Fibroblast of villous mesenchyme (primary cell): ENCODE results near the gene PCSK1. TPM values are rescaled to one million over a fixed set of nuclear protein-coding genes. Genes with fewer than 3 reads are reported as not detected.

Source experiments
- DNase-seq: peaks from one replicate; pipeline ENCODE4 v3.0.0-alpha.2; 2010; ENCODE audit warnings: low read depth
- H3K4me3 ChIP-seq: 2 replicates; pipeline ENCODE4 v1.5.1; 2011; ENCODE audit warnings: low read depth, mild to moderate bottlenecking, low read length
- total RNA-seq: library from RNA; depleted of rRNA; stranded (reverse); fragments of >200 nt; gene quantifications from 2 replicates; pipeline ENCODE4 v1.2.3, GENCODE V29; 2012
- TF ChIP-seq, protein P1 (sequence below): IDR thresholded peaks from 2 replicates; pipeline ENCODE4 v1.5.1; 2012; ENCODE audit warnings: low read depth, mild to moderate bottlenecking, low read length; ENCODE audit not compliant: insufficient read depth

Gene PCSK1
- total RNA-seq, 1 donor = under 0.01 TPM

DNA sequence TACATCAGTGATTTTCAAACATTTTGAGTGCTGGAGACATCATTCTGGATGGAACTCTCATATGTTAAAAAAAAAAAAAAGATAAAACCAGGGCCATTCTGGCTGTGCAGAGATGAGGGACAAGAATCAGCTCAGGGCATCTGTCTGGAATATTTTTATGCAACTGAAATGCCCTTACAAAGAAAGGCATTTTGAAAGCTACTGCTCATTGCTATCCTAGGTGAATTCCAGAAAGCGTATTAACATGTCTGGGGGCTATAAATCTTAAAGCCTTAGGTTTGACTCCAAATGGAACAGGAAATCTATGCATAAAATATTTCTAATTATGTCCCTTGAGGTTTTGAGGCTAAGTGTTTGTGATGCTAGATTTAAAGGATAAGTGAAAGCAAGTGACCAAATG, 14.9 kb upstream of the PCSK1 start:
- H3K4me3 ChIP-seq = no peak overlapping the region
- DNase-seq = no peak
- TF ChIP-seq, protein P1, sequence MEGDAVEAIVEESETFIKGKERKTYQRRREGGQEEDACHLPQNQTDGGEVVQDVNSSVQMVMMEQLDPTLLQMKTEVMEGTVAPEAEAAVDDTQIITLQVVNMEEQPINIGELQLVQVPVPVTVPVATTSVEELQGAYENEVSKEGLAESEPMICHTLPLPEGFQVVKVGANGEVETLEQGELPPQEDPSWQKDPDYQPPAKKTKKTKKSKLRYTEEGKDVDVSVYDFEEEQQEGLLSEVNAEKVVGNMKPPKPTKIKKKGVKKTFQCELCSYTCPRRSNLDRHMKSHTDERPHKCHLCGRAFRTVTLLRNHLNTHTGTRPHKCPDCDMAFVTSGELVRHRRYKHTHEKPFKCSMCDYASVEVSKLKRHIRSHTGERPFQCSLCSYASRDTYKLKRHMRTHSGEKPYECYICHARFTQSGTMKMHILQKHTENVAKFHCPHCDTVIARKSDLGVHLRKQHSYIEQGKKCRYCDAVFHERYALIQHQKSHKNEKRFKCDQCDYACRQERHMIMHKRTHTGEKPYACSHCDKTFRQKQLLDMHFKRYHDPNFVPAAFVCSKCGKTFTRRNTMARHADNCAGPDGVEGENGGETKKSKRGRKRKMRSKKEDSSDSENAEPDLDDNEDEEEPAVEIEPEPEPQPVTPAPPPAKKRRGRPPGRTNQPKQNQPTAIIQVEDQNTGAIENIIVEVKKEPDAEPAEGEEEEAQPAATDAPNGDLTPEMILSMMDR = no peak

DNA sequence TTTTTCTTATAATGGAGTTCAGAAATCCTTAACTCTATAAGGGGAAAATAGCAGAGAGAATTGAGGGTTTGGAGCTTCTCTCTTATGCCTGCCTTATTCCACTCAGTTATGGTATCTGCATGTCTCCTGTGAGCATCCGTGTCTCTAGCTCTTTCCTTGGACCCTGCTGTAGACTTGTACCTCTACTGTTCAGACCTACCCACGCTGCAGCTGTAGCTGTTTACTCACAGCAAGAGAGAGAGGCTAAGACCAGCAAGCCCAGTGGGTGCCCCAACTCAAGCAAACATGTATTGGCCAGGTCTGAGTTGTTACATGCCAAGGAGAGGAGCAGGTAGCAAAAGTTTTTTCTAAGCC, 7.1 kb upstream of the PCSK1 start:
- no peak for DNase-seq
- no peak overlapping the region for H3K4me3 ChIP-seq
- TF ChIP-seq, protein P1 = no peak

DNA sequence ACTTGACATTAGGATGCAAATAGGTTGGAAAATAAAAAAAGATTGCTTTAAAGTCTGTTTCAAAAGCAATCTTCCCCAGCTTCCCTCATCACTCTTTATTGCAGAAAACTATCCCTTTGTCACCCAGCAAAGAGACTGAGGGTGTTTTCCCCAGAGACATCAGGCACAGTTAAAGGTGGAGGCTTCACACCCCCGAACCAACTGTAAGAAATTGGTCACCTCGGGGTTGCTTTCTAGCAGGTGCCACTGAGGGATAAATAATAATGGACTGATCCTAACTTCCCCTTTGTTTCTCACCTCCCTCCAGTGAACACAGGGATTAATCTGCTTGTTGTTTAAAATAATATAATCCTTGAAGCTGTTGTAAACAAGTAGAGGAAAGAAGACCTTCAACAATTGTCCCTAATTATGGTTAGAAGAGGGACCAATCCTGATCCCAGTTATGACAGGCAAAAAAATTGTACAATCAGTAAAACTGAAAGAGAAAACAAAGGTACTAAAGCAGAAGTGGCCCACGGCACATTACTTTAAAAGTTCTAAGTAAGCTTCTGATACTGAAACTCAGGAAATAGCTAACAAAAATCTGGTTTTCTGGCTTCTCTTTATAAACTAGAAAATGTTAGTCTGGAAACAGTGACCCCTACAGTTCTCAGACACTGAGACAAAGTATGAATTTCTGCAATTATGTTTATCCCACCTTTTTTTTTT, 6.6 kb upstream of the PCSK1 start:
- TF ChIP-seq, protein P1 = peak; percentile 12
- no peak overlapping the region for H3K4me3 ChIP-seq
- DNase-seq = no peak

DNA sequence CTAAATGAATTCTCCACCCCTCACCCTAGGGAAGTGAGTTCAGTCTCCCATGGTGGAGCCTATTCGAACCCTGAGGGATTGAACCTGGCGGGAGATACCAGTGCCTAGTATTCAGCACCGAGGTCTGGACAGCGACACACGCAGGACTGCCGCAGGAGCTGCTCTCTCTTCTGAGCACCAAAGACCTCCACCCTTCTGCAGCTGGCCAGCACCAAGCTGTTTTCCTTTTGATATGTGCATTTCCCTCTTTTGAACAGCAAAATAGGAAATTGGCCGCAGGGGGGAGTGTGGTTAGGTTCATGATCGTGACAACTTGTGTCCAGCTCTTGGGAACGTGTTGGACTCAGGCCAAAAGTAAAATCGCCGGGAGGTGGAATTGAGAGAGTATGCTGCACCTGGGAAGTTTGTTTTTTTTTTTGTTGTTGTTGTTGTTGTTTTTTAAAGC, 1.2 kb upstream of the PCSK1 start:
- TF ChIP-seq, protein P1 = peak; percentile 10
- DNase-seq = peak; percentile 72
- H3K4me3 ChIP-seq = no peak overlapping the region

DNA sequence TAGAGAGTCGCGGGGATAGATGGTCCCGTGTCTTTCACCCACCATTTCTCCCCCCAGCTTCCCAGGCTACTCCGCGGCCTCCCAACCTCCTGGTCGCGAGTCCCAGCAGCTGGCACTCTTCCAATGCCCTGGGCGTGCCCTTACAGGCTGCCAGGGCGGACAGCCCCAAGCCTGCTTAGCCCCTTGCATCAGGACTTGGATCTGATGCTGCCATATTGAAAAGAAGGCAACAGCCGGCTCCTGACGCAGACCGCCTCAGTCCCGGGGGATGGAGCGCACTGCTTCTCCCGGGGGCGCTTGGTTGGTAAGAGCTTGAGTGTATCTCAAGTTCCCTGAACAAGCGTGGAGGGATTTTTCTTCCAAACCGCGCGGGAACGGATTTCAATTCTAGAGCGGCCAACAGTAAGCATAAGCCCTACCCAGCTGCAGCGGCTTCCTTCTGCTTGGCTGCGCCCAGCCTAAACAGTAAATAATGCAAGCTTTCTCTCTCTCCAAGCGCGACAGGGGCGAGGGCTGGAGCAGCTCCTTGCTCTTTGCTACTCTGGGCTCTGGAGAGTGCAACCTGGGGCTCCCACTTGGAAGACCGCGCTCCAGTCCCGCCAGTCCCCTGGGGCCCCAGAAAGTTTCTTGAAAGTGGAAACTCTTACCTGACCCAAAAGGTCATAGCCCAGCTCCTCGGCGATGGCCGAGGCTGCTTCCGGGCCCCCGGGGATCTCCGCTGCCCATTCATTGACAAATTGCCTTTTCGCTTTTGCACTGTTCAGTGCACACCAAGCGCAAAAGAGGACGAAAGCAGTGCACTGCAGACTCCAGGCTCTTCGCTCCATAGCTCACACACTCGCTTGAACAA, 607 bp downstream of the PCSK1 start:
- no peak overlapping the region for H3K4me3 ChIP-seq
- TF ChIP-seq, protein P1 = no peak
- DNase-seq = no peak

DNA sequence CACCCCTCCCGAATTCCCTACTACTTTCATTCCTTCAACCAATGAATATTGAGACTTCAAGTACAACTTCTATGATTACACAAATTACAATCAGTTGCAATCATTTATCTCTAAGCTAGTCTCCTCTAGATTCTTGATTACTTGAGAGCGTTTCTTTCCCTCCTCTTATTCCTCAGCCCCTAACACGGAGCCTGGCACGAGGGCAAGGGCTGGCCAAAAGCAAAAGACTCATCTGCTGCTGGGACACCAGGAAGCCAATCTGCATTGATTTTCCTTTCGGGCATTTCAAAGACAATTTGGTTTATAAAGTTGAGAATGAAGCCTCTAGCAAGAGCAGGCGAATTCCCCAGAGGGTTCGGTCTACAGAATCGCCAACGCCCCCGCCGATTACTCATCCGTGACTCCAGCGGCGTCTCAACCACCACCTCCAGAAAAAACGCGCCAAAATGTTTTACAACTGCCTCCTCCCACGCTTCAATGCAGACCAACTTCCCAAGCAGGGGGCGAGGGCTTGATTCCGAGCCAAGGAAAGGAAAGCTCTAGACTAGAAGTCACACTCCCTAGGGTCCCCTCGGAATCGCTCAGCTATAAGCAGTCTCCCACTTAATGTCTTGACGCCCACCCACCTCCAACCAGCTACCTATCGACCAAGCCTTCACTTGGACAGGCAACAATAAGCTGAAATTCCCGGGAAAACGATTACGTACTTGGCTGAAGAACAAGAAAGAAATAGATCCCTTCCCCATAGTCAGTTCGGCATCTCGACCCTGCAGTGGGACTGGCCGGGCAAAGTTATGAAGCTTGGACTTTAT, 1.5 kb downstream of the PCSK1 start:
- TF ChIP-seq, protein P1 = no peak
- no peak for DNase-seq
- no peak overlapping the region for H3K4me3 ChIP-seq
